ENCODE results near the gene FUBP3. TPM values are rescaled to one million over a fixed set of nuclear protein-coding genes. Genes with fewer than 3 reads are reported as not detected.

Gene FUBP3
- total and polyA plus RNA-seq, 10 donors, result 14.7 to 46.1 (median 30.5) TPM

DNA sequence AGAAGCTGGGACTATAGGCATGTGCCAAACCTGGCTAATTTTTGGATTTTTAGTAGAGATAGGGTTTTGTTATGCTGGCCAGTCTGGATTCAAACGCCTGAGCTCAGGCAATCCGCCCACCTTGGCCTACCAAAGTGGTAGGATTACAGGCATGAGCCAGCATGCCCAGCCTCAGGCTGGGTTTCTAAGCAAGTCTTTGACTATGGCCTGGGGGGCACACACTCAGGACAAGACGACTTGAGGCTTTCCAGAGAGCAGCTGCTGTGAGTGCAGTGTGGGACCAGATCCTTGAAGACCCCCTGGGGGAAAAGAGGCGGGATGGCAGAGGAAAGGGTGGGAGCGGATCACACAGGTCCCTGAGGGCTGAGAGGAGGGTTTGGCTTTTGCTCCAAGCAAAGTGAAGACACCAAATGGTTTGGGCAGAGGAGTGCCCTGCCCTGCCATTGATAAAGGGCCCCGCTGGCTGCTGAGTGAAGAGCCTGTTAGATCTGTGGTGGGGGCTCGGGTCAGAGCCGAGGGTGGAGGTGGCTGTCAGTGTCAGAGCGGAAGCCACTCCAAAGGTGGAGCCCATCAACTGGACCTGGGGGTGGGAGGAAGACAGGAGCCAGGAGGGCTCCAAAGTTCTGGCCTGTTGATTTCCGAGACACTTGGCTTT lies 46.8 kb upstream of the FUBP3 start:
- Histone ChIP-seq H3K4me1 (peaks cover 5 to 21% (median 13%) of the 10 kb centered on the region in 6 donors), H3K27ac (no peak overlapping the region), H3K4me3 (no peak overlapping the region), H3K36me3 (no peaks in the 10 kb centered on the region), H3K9me3 (no peaks in the 10 kb centered on the region), H3K27me3 (replicated peaks in 1 of 7) (peaks cover 0 to 63% (median 32%) of the 10 kb centered on the region in 7 donors)
- intact Hi-C loops (cut with DNase I; ENCODE audit: low total_unique reads), result no loop called here
- no peak for DNase-seq
- WGBS, 5 donors, result 78 to 88% (median 83%) methylated on average over 7 to 10 of the region's 10 CpGs
- TF ChIP-seq POLR2AphosphoS5 (IDR thresholded peaks at IDR 0.05) (no peak), POLR2A (IDR thresholded peaks at IDR 0.05) (no peak)
- TF ChIP-seq, protein P1, sequence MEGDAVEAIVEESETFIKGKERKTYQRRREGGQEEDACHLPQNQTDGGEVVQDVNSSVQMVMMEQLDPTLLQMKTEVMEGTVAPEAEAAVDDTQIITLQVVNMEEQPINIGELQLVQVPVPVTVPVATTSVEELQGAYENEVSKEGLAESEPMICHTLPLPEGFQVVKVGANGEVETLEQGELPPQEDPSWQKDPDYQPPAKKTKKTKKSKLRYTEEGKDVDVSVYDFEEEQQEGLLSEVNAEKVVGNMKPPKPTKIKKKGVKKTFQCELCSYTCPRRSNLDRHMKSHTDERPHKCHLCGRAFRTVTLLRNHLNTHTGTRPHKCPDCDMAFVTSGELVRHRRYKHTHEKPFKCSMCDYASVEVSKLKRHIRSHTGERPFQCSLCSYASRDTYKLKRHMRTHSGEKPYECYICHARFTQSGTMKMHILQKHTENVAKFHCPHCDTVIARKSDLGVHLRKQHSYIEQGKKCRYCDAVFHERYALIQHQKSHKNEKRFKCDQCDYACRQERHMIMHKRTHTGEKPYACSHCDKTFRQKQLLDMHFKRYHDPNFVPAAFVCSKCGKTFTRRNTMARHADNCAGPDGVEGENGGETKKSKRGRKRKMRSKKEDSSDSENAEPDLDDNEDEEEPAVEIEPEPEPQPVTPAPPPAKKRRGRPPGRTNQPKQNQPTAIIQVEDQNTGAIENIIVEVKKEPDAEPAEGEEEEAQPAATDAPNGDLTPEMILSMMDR (IDR thresholded peaks at IDR 0.05 in 8 of 11, conservative IDR thresholded peaks at IDR 0.05 in 3 of 11), result no peak

DNA sequence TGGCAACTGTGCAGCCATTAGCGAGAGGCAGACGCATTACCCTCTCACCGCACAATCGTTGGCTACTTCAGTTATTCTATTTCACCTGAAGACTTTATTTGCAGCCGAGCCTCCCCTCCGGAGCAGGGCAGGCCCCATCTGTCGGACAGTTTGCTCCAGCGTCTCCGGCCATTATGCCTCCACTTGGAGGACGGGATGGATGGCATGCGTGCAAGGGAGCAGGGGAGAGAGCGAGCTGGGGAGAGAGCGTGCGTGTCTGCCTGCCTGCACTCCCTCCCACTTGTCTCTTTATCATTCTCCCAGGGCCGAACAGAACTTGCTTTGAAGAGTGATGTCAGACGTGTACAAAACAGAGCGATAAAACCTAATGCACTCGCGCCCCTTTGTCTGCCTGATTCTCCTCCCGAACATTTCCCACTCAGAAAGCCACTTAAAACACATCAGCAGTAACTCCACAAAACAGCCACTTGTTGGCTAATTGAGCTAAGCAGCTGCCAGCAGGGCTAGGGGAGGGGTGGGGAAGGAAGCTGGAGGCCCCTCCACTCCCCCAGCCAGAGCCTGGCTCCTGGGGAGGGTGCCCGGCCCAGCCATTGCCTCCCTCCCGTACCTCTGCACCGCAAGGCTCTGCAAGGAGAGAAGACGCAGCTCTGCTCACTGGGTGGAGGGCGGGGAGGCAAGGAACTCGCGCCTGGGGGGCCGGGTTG lies 43.4 kb upstream of the FUBP3 start:
- peaks cover 0 to 88% (median 46%) of the 10 kb centered on the region in 7 donors for H3K27me3 ChIP-seq (replicated peaks in 1 of 7)
- H3K4me1 ChIP-seq, result peaks cover 7 to 25% (median 16%) of the 10 kb centered on the region in 6 donors
- WGBS, 5 donors, result 5 to 18% (median 13%) methylated on average over 20 to 28 of the region's 28 CpGs
- H3K9me3 ChIP-seq, result no peaks in the 10 kb centered on the region
- no peak for DNase-seq
- TF ChIP-seq POLR2AphosphoS5 (IDR thresholded peaks at IDR 0.05), result peak in 1 of 3 donors; percentile 41
- TF ChIP-seq, protein P1 (IDR thresholded peaks at IDR 0.05 in 8 of 11, conservative IDR thresholded peaks at IDR 0.05 in 3 of 11), result no peak
- no peaks in the 10 kb centered on the region for H3K36me3 ChIP-seq
- H3K4me3 ChIP-seq, result peak overlapping the region in 1 of 8 donors; percentile 10
- no peak overlapping the region for H3K27ac ChIP-seq
- intact Hi-C loops (cut with DNase I; ENCODE audit: low total_unique reads), result no loop called here

DNA sequence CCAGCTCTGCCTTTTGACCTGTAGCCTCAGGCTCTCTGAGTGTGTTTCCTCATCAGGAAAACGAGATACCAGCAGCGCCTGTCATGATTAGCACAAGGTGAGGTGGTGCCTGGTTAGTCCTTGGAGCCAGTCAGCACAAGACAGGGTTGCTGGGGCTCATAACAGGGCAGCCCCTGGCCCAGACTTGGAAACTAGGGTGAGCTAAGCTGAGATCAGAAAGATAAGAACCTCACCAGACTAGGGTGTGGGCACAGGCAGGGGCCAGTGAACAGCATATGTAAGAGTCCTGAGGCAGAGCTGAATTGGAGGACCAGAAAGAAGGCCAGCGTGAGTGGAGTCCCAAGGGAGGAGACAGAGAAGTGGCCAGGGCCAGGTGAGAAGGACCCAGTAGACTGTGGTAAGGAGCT lies 42.7 kb upstream of the FUBP3 start:
- peaks cover 7 to 25% (median 16%) of the 10 kb centered on the region in 6 donors for H3K4me1 ChIP-seq
- intact Hi-C loops (cut with DNase I; ENCODE audit: low total_unique reads), result no loop called here
- H3K9me3 ChIP-seq, result no peaks in the 10 kb centered on the region
- TF ChIP-seq POLR2AphosphoS5 (IDR thresholded peaks at IDR 0.05), result no peak
- TF ChIP-seq, protein P1 (IDR thresholded peaks at IDR 0.05 in 8 of 11, conservative IDR thresholded peaks at IDR 0.05 in 3 of 11), result no peak
- TF ChIP-seq POLR2A (IDR thresholded peaks at IDR 0.05), result no peak
- no peaks in the 10 kb centered on the region for H3K36me3 ChIP-seq
- 51 to 68% (median 61%) methylated on average over 3 of the region's 3 CpGs for WGBS, 5 donors
- H3K27ac ChIP-seq, result no peak overlapping the region
- no peak for DNase-seq
- H3K4me3 ChIP-seq, result no peak overlapping the region
- H3K27me3 ChIP-seq (replicated peaks in 1 of 7), result peaks cover 0 to 95% (median 50%) of the 10 kb centered on the region in 7 donors
